Measurements from ENCODE around the gene APP. TPM values are rescaled to one million over a fixed set of nuclear protein-coding genes. Genes with fewer than 3 reads are reported as not detected.
"Not testable (repeated sequence)": the region's sequence is repeated elsewhere in the genome, so short reads cannot be mapped to it uniquely, and the experiment has no call there.

APP gene
- polyA plus RNA-seq, 1 experiment, result 964 TPM

DNA sequence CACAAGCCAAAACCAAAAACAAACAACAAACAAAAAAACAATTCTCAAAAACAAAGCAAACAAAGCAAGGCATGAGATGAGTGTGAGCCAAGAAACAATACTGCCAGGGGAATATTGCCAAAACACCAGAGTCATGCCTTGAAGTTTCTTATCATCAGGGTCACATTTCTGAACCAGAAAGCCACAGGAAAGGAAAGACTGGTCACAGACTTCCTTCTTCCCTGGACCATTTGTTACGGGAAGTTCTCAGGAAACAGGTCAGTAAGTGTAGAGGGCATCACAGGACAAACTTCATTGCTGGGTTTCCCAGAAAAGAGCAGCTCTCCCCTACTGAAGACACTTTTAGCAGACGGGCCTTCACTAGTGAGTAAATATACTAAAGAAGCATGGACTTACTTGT lies 244.6 kb downstream of the APP start:
- no peak overlapping the region for H3K4me3 ChIP-seq (ENCODE audit: low read depth, low read length)
- no peaks in the 10 kb centered on the region for H3K36me3 ChIP-seq (ENCODE audit: control insufficient read depth, insufficient read depth, low read length)
- no peaks in the 10 kb centered on the region for H3K27me3 ChIP-seq (ENCODE audit: control insufficient read depth, insufficient read depth, low read length)
- ChIA-PET POLR2A (no interaction called here), CTCF (no interaction called here)
- no peak for DNase-seq (ENCODE audit: low read depth)
- TF ChIP-seq, protein P1, sequence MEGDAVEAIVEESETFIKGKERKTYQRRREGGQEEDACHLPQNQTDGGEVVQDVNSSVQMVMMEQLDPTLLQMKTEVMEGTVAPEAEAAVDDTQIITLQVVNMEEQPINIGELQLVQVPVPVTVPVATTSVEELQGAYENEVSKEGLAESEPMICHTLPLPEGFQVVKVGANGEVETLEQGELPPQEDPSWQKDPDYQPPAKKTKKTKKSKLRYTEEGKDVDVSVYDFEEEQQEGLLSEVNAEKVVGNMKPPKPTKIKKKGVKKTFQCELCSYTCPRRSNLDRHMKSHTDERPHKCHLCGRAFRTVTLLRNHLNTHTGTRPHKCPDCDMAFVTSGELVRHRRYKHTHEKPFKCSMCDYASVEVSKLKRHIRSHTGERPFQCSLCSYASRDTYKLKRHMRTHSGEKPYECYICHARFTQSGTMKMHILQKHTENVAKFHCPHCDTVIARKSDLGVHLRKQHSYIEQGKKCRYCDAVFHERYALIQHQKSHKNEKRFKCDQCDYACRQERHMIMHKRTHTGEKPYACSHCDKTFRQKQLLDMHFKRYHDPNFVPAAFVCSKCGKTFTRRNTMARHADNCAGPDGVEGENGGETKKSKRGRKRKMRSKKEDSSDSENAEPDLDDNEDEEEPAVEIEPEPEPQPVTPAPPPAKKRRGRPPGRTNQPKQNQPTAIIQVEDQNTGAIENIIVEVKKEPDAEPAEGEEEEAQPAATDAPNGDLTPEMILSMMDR (IDR thresholded peaks at IDR 0.05; ENCODE audit: insufficient read depth, low read depth, low read length), result no peak

DNA sequence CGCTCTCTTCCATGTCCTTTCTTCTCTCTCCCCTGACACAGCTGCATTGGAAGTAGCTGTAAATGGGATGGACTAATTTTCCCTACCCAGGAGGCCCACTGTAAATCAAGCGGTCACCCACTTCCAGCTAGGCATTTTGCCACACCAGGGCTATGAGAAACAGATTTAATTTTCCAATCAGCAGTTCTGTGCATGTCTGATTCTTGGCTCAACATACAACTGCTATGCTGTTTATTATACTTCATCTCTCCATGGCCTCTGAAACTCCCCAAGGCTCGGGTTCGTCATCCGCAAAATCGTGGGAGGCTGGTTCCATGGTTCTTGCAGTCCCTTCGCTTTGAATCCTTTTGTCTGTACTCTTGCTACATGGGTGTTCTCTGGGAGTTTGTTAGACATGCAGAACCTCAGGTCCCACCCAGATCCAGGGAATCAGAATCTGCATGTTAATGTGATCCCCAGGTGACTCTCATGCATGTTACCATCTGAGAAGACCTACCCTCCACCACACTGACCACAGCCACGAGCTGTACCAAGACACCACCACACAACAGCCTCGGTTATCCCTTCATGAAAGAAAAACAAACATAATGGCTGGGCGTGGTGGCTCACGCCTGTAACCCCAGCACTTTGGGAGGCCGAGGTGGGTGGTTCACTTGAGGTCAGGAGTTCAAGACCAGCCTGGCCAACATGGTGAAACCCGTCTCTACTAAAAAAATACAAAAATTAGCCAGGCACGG lies 245.3 kb downstream of the APP start:
- ChIA-PET CTCF (interaction anchor here (0.7 to 0.8 kb wide), 2 partner anchors 29 to 246 kb away, joined by 3 read pairs; no protein-coding TSS in a partner anchor), POLR2A (no interaction called here)
- no peak for DNase-seq (ENCODE audit: low read depth)

DNA sequence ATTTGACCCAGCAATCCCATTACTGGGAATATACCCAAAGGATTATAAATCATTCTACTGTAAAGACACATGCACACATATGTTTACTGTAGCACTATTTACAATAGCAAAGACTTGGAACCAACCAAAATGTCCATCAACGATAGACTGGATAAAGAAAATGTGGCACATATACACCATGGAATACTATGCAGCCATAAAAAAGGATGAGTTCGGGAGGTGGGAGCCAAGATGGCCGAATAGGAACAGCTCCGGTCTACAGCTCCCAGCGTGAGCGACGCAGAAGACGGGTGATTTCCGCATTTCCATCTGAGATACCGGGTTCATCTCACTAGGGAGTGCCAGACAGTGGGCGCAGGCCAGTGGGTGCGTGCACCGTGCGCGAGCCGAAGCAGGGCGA lies 252.4 kb downstream of the APP start:
- H3K27me3 ChIP-seq (ENCODE audit: control insufficient read depth, insufficient read depth, low read length); H3K4me3 ChIP-seq (ENCODE audit: low read depth, low read length); H3K36me3 ChIP-seq (ENCODE audit: control insufficient read depth, insufficient read depth, low read length); DNase-seq (ENCODE audit: low read depth); POLR2A ChIA-PET: not testable (repeated sequence)
- CTCF ChIA-PET, result interaction anchor here (1.7 kb wide), 1 partner anchor 22 kb away, joined by 4 read pairs; no protein-coding TSS in a partner anchor

More for the DNA sequence above, 245.3 kb downstream of the APP start:
- TF ChIP-seq, protein P1 (IDR thresholded peaks at IDR 0.05; ENCODE audit: insufficient read depth, low read depth, low read length), result no peak
- Histone ChIP-seq H3K27me3 (ENCODE audit: control insufficient read depth, insufficient read depth, low read length) (no peaks in the 10 kb centered on the region), H3K4me3 (ENCODE audit: low read depth, low read length) (no peak overlapping the region), H3K36me3 (ENCODE audit: control insufficient read depth, insufficient read depth, low read length) (no peaks in the 10 kb centered on the region)

DNA sequence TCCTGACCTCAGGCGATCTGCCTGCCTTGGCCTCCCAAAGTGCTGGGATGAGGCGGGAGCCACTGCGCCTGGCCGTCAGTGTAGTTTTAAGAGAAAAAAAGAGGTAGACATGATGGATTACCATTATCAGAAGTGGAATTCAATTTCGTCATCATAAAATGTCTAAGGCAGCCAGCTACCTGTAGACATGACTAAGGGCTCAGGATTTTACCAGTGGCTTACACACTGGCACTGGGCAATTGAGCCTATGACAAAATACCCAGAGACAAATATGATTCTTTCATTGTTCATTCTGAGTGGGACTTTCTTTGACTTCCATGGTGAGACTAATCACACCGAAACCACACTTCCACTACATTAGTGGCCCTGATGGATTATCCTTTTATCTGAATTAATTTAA lies 254.3 kb downstream of the APP start:
- no peak for DNase-seq (ENCODE audit: low read depth)
- TF ChIP-seq, protein P1 (IDR thresholded peaks at IDR 0.05; ENCODE audit: insufficient read depth, low read depth, low read length), result no peak
- ChIA-PET POLR2A (no interaction called here), CTCF (interaction anchor here (1.7 kb wide), 1 partner anchor 20 kb away, joined by 4 read pairs; no protein-coding TSS in a partner anchor)
- Histone ChIP-seq H3K36me3 (ENCODE audit: control insufficient read depth, insufficient read depth, low read length) (no peaks in the 10 kb centered on the region; the same call in 1 of the 2 replicates), H3K4me3 (ENCODE audit: low read depth, low read length) (no peak overlapping the region), H3K27me3 (ENCODE audit: control insufficient read depth, insufficient read depth, low read length) (no peaks in the 10 kb centered on the region)

DNA sequence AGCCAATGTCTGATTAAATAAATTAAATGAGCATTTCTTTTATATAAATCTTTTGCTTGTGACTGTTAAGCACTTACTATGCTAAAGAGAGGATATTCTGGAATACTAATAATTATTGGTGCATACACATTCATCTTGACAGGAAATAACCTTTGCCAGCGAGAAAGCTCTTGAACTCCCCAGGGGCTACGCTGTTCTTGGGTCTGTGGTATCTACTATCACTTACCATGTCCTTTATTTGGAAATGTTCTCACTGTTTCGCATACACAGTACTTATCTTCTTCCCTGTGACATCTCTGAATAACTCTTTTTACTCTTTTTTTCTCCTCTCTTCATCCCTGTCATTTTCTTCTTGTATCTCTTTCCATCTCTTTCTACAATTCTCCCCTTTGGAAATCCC lies 257.1 kb downstream of the APP start:
- TF ChIP-seq, protein P1 (IDR thresholded peaks at IDR 0.05; ENCODE audit: insufficient read depth, low read depth, low read length), result no peak
- H3K4me3 ChIP-seq (ENCODE audit: low read depth, low read length), result no peak overlapping the region
- no peaks in the 10 kb centered on the region; the same call in 1 of the 2 replicates for H3K36me3 ChIP-seq (ENCODE audit: control insufficient read depth, insufficient read depth, low read length)
- H3K27me3 ChIP-seq (ENCODE audit: control insufficient read depth, insufficient read depth, low read length), result no peaks in the 10 kb centered on the region
- POLR2A ChIA-PET, result no interaction called here
- CTCF ChIA-PET, result interaction anchor here (2.3 kb wide), 1 partner anchor 17 kb away, joined by 8 read pairs; no protein-coding TSS in a partner anchor
- DNase-seq (ENCODE audit: low read depth), result no peak

All from BJ (cell line).